Stomach (tissue), 9 donors: Measurements from ENCODE around the gene DBN1. TPM values are rescaled to one million over a fixed set of nuclear protein-coding genes. Genes with fewer than 3 reads are reported as not detected.

Experiments
- DNase-seq, 2 donors: peaks; one replicate each; pipeline versions ENCODE4 v3.0.0 to v3.0.0-alpha.2; 2013 to 2019
- H3K27ac ChIP-seq, 5 donors: fragments of 200-600 bp in 4 of 5; sonication (generic) in 4 of 5; one replicate each; pipeline ENCODE4 v1.5.1; 2013 to 2019; ENCODE audit warnings: mild to moderate bottlenecking in 1 of 5, moderate library complexity in 1 of 5
- H3K27me3 ChIP-seq, 3 donors: fragments of 200-600 bp; sonication (generic); one replicate each; pipeline ENCODE4 v1.5.1; 2017 to 2019; ENCODE audit warnings: mixed run types in 1 of 3
- H3K36me3 ChIP-seq, 4 donors: fragments of 200-600 bp; sonication (generic); 1 replicate in 3 of 4; 2 replicates in 1 of 4; pipeline ENCODE4 v1.5.1; 2016 to 2019
- H3K4me1 ChIP-seq, 4 donors: fragments of 200-600 bp; sonication (generic); one replicate each; pipeline ENCODE4 v1.5.1; 2016 to 2019
- H3K4me3 ChIP-seq, 4 donors: fragments of 200-600 bp; sonication (generic) in 3 of 4; one replicate each; pipeline ENCODE4 v1.5.1; 2016 to 2019; ENCODE audit warnings: mild to moderate bottlenecking in 1 of 4
- H3K9me3 ChIP-seq, 4 donors: fragments of 200-600 bp; sonication (generic); one replicate each; pipeline ENCODE4 v1.5.1; 2016 to 2019
- EP300 ChIP-seq: sonication (generic); formaldehyde crosslinking; IDR thresholded peaks from one replicate; pipeline ENCODE4 v1.6.1; 2017; ENCODE audit warnings: antibody characterized with exemption
- POLR2A ChIP-seq, 4 donors: fragments of 450-650 bp; IDR thresholded peaks; one replicate each; pipeline ENCODE4 v1.6.1; 2016; ENCODE audit warnings: antibody characterized with exemption in 4 of 4, control low read depth in 2 of 4, mild to moderate bottlenecking in 1 of 4, moderate library complexity in 1 of 4
- POLR2AphosphoS5 ChIP-seq, 3 donors: sonication (generic); formaldehyde crosslinking; IDR thresholded peaks; one replicate each; pipeline ENCODE4 v1.6.1; 2016; ENCODE audit warnings: antibody characterized with exemption in 3 of 3
- WGBS, 5 donors: extraction: QIAGEN DNeasy Blood & Tissue Kit in 3 of 5; methylation state at CpG; one replicate each; pipeline versions ENCODE4 v1.1.5 to v1.1.7; 2013 to 2018; 5-methylcytosine and 5-hydroxymethylcytosine counted together
- intact Hi-C: fragments of 100-400 bp; cut with DNase I; formaldehyde crosslinking; loops from one replicate; pipeline ENCODE4 v1.15.1; 2023; ENCODE audit warnings: low total_unique reads
- polyA plus RNA-seq, 3 donors: library from polyadenylated mRNA; stranded (reverse); fragments of 200-250 nt; gene quantifications; one replicate each; pipeline ENCODE4 v1.2.3, GENCODE V29; 2013
- total RNA-seq, 5 donors: library from RNA; depleted of rRNA; stranded (reverse); fragments of >200 nt; gene quantifications; one replicate each; pipeline versions ENCODE4 v1.1.0 to v1.2.3, GENCODE V29; 2014 to 2016
- TF ChIP-seq, protein P1 (sequence below), 7 experiments: fragments of 450-650 bp in 4 of 7; fragments of 200-600 bp in 3 of 7; sonication (generic) in 3 of 7; IDR thresholded peaks; one replicate each; pipeline ENCODE4 v1.5.1; 2016 to 2019; ENCODE audit warnings: antibody characterized with exemption in 7 of 7, control low read depth in 2 of 7, mild to moderate bottlenecking in 1 of 7
- donor health status: healthy with polysubstance abuse.
- donor health status: Bipolar disorder and iron deficiency.
- donor health status: healthy.

DBN1 gene
- total and polyA plus RNA-seq, 8 donors = 14.7 to 78.1 (median 36.5) TPM

GRCh38 chr5:177495243-177496060 is 22.0 kb upstream of the DBN1 start:
- Histone ChIP-seq H3K4me1 (peaks cover 47 to 82% (median 65%) of the 10 kb centered on the region in 4 donors), H3K9me3 (no peaks in the 10 kb centered on the region), H3K4me3 (peak overlapping the region; percentile 63 to 85 (median 82)), H3K27me3 (no peaks in the 10 kb centered on the region), H3K36me3 (peaks cover 9 to 25% (median 20%) of the 10 kb centered on the region in 4 donors), H3K27ac (peak overlapping the region; percentile 60 to 97 (median 90))
- WGBS, 5 donors = 53 to 79% (median 72%) methylated on average over 9 to 14 of the region's 14 CpGs
- intact Hi-C loops = no loop called here
- peak; percentile 42 to 90 for DNase-seq
- TF ChIP-seq POLR2AphosphoS5 (IDR thresholded peaks at IDR 0.05) = peak in 2 of 3 donors; percentile 24 to 38
- no peak for TF ChIP-seq POLR2A (IDR thresholded peaks at IDR 0.05)

- H3K27ac ChIP-seq = peak overlapping the region; percentile 49 to 97 (median 90)
- peaks cover 53 to 88% (median 70%) of the 10 kb centered on the region in 4 donors for H3K4me1 ChIP-seq
- DNase-seq = peak; percentile 47 to 93
- 25 to 71% (median 39%) methylated on average over 6 to 11 of the region's 11 CpGs for WGBS, 5 donors
- peaks cover 9 to 33% (median 27%) of the 10 kb centered on the region in 4 donors for H3K36me3 ChIP-seq
- TF ChIP-seq POLR2AphosphoS5 (IDR thresholded peaks at IDR 0.05) (no peak), EP300 (no peak), POLR2A (IDR thresholded peaks at IDR 0.05) (no peak)
- TF ChIP-seq, protein P1, sequence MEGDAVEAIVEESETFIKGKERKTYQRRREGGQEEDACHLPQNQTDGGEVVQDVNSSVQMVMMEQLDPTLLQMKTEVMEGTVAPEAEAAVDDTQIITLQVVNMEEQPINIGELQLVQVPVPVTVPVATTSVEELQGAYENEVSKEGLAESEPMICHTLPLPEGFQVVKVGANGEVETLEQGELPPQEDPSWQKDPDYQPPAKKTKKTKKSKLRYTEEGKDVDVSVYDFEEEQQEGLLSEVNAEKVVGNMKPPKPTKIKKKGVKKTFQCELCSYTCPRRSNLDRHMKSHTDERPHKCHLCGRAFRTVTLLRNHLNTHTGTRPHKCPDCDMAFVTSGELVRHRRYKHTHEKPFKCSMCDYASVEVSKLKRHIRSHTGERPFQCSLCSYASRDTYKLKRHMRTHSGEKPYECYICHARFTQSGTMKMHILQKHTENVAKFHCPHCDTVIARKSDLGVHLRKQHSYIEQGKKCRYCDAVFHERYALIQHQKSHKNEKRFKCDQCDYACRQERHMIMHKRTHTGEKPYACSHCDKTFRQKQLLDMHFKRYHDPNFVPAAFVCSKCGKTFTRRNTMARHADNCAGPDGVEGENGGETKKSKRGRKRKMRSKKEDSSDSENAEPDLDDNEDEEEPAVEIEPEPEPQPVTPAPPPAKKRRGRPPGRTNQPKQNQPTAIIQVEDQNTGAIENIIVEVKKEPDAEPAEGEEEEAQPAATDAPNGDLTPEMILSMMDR (IDR thresholded peaks at IDR 0.05) = peak in 1 of 7 experiments; percentile 13
- intact Hi-C loops = no loop called here
- no peaks in the 10 kb centered on the region for H3K9me3 ChIP-seq
- no peaks in the 10 kb centered on the region for H3K27me3 ChIP-seq
- H3K4me3 ChIP-seq = peak overlapping the region; percentile 63 to 85 (median 82)
Observed at GRCh38 chr5:177494346-177495195, 21.1 kb upstream of the DBN1 start.

DNA sequence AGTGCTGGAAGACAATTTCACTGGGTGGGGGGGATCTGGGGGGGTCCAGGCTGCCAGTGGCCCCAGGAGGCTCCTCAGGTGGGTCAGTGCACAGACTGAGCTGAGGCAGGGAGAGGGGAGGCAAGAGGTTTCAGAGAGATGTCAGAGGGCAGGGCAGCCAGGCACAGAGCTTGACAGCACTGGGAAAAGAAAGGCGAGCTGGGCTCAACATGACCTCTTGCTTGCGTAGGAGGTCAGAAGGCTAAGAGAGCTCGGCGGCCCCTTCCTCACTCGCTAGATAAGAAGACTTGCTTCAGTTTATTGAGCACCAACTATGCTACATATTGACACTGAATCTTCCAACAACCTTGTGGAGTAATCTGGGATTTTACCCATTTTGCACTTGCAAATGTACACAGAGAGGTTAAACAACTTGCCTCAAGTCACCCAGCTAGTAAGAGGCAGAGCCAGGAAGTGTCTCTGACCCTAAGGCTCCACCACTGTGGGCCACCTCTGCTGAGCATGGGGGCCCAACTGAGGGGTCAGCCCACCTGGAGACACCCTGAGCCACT is 20.4 kb upstream of the DBN1 start:
- Histone ChIP-seq H3K27ac (peak overlapping the region in 4 of 5 donors; percentile 89 to 97 (median 92)), H3K9me3 (no peaks in the 10 kb centered on the region), H3K4me1 (peaks cover 57 to 96% (median 76%) of the 10 kb centered on the region in 4 donors), H3K4me3 (peak overlapping the region in 3 of 4 donors; percentile 8 to 84 (median 63)), H3K27me3 (no peaks in the 10 kb centered on the region), H3K36me3 (peaks cover 12 to 40% (median 34%) of the 10 kb centered on the region in 4 donors)
- no peak for TF ChIP-seq EP300
- no peak for TF ChIP-seq POLR2A (IDR thresholded peaks at IDR 0.05)
- TF ChIP-seq, protein P1 (IDR thresholded peaks at IDR 0.05) = no peak
- no peak for TF ChIP-seq POLR2AphosphoS5 (IDR thresholded peaks at IDR 0.05)
- intact Hi-C loops = no loop called here
- 79 to 90% (median 86%) methylated on average over 5 of the region's 5 CpGs for WGBS, 5 donors
- DNase-seq = no peak

DNA sequence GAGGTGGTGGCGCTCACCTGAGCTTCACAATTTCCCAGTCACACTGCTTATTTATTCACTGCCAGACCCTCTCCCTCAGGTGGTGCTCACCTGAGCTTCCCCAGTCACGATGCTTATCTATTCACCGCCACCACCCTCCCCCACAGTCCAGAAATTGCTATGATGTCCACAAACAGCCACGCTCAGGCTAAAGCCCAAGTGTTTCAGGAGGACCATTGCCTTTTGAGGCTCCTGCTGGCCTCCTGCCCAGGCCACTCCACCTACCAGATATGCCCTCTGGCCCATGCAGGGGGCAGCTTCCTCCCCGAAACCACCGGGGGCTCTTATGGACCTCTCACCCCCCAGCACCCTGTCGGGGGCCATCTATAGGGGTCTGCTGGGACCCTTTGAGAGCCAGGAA is 19.4 kb upstream of the DBN1 start:
- peak overlapping the region in 4 of 5 donors; percentile 89 to 97 (median 92) for H3K27ac ChIP-seq
- no peak for DNase-seq
- intact Hi-C loops = no loop called here
- no peaks in the 10 kb centered on the region for H3K9me3 ChIP-seq
- H3K4me1 ChIP-seq = peaks cover 49 to 92% (median 68%) of the 10 kb centered on the region in 4 donors
- H3K4me3 ChIP-seq = peak overlapping the region in 3 of 4 donors; percentile 5 to 19 (median 6)
- H3K36me3 ChIP-seq = peaks cover 19 to 51% (median 45%) of the 10 kb centered on the region in 4 donors
- TF ChIP-seq POLR2AphosphoS5 (IDR thresholded peaks at IDR 0.05) (no peak), EP300 (no peak), POLR2A (IDR thresholded peaks at IDR 0.05) (no peak)
- TF ChIP-seq, protein P1 (IDR thresholded peaks at IDR 0.05) = no peak
- H3K27me3 ChIP-seq = no peaks in the 10 kb centered on the region
- WGBS, 5 donors = 74 to 87% (median 75%) methylated on average over 7 of the region's 7 CpGs
